Mucosa of descending colon (tissue), 3 donors: ENCODE measurements around the gene DOCK8. TPM values are rescaled to one million over a fixed set of nuclear protein-coding genes. Genes with fewer than 3 reads are reported as not detected.

Source experiments
- ATAC-seq: fragments of 200-7000 bp; cut with Tn5 transposase; one replicate; pipeline ENCODE4 v1.9.1; 2020; ENCODE audit warnings: mild to moderate bottlenecking, moderate library complexity
- DNase-seq, 3 donors: peaks; one replicate each; pipeline ENCODE4 v3.0.0-alpha.2; 2020
- H3K36me3 ChIP-seq: fragments of 200-600 bp; one replicate; pipeline ENCODE4 v1.8.0; 2021; ENCODE audit warnings: low read depth, mild to moderate bottlenecking
- H3K4me1 ChIP-seq: fragments of 200-600 bp; one replicate; pipeline ENCODE4 v1.8.0; 2021; ENCODE audit warnings: low read depth, mild to moderate bottlenecking
- H3K4me3 ChIP-seq: fragments of 200-600 bp; one replicate; pipeline ENCODE4 v1.8.0; 2021; ENCODE audit warnings: mild to moderate bottlenecking
- H3K9me3 ChIP-seq: fragments of 200-600 bp; one replicate; pipeline ENCODE4 v1.8.0; 2021; ENCODE audit warnings: mild to moderate bottlenecking
- CTCF ChIP-seq: fragments of 200-600 bp; IDR thresholded peaks from one replicate; pipeline ENCODE4 v1.8.0; 2022; ENCODE audit warnings: antibody characterized with exemption, mild to moderate bottlenecking
- intact Hi-C, 2 donors: fragments of 100-400 bp; cut with DNase I in 1 of 2; cut with micrococcal nuclease in 1 of 2; formaldehyde crosslinking; loops; one replicate each; pipeline versions ENCODE4 v1.11.0 to v1.11.1; 2022; cut with DNase I, micrococcal nuclease
- total RNA-seq, 3 donors: library from RNA; stranded (reverse); fragmentation: NEBNext Ultra II Directional in 2 of 3; extraction: Animal tissue kit (Norgen Biotek cat#: 25700) in 2 of 3; gene quantifications; one replicate each; pipeline versions ENCODE4 v1.2.1 to v1.2.4, GENCODE V29; 2021 to 2023
- donor health status: DM: no; HTN: no; CAD: no; lungs with moderate emphysema.
- donor health status: DM: no; HTN: no; CAD: no.
- donor health status: DM: no; HTN: yes; CAD: no.

Gene DOCK8
- total RNA-seq, 3 donors from 2014 or later = 13.5 to 16.6 (median 15.7) TPM

GRCh38 chr9:506281-506680 is 291.6 kb downstream of the DOCK8 start:
- Histone ChIP-seq H3K4me1 (peaks cover 11% of the 10 kb centered on the region), H3K9me3 (no peaks in the 10 kb centered on the region), H3K4me3 (no peak overlapping the region), H3K36me3 (no peaks in the 10 kb centered on the region)
- no peak for TF ChIP-seq CTCF
- ATAC-seq (no peak), DNase-seq (no peak)
- intact Hi-C loops = no loop called here

GRCh38 chr9:511861-512260 is 297.2 kb downstream of the DOCK8 start:
- no peaks in the 10 kb centered on the region for H3K9me3 ChIP-seq
- intact Hi-C loops = no loop called here
- TF ChIP-seq CTCF = no peak
- DNase-seq = no peak
- H3K36me3 ChIP-seq = no peaks in the 10 kb centered on the region
- peak; percentile 19 for ATAC-seq
- H3K4me3 ChIP-seq = no peak overlapping the region
- peaks cover 11% of the 10 kb centered on the region for H3K4me1 ChIP-seq

- H3K4me3 ChIP-seq = no peak overlapping the region
- ATAC-seq (peak; percentile 73), DNase-seq (no peak)
- intact Hi-C loops = no loop called here
- H3K36me3 ChIP-seq = no peaks in the 10 kb centered on the region
- peaks cover 16% of the 10 kb centered on the region for H3K4me1 ChIP-seq
- TF ChIP-seq CTCF = no peak
- H3K9me3 ChIP-seq = no peaks in the 10 kb centered on the region
These were observed 298.0 kb downstream of the DOCK8 start for GRCh38 chr9:512555-513272.

Other genes starting within 250 kb of the DOCK8 start
- 10 to 100 TPM; 18.4 to 33.8 (median 21.7) TPM for gene WASHC1, start 185.4 kb upstream of the DOCK8 start, total RNA-seq
- under 1 TPM; 0.19 to 0.22 (median 0.20) TPM for gene FOXD4, start 96.4 kb upstream of the DOCK8 start, total RNA-seq
- 10 to 100 TPM; 25.2 to 36.0 (median 33.3) TPM for gene ZNG1A, start 35.8 kb upstream of the DOCK8 start, total RNA-seq